Cardiac fibroblast (primary cell): ENCODE results near the gene RNASEH2A.
A peak's percentile ranks its signal among the peaks of the same experiment; 100 is the strongest.
"Not testable (repeated sequence)": the region's sequence is repeated elsewhere in the genome, so short reads cannot be mapped to it uniquely, and the experiment has no call there.

ENCODE experiments used
- DNase-seq, 2 donors: peaks; one replicate each; pipeline versions ENCODE4 v3.0.0 to v3.0.0-alpha.2; 2010; ENCODE audit warnings: low read depth in 2 of 2
- H3K4me3 ChIP-seq, 2 donors: replicated peaks in 1 of 2; 1 replicate in 1 of 2; 2 replicates in 1 of 2; pipeline ENCODE4 v1.5.1; 2011; ENCODE audit warnings: low read depth in 2 of 2, low read length in 2 of 2, mild to moderate bottlenecking in 2 of 2, moderate library complexity in 1 of 2
- TF ChIP-seq, protein P1 (sequence below): IDR thresholded peaks from one replicate; pipeline ENCODE4 v1.5.1; 2011; ENCODE audit warnings: low read depth, mild to moderate bottlenecking, low read length, inconsistent platforms

The RNASEH2A gene

GRCh38 chr19:12802267-12803106 lies 3.9 kb upstream of the RNASEH2A start:
- TF ChIP-seq, protein P1, sequence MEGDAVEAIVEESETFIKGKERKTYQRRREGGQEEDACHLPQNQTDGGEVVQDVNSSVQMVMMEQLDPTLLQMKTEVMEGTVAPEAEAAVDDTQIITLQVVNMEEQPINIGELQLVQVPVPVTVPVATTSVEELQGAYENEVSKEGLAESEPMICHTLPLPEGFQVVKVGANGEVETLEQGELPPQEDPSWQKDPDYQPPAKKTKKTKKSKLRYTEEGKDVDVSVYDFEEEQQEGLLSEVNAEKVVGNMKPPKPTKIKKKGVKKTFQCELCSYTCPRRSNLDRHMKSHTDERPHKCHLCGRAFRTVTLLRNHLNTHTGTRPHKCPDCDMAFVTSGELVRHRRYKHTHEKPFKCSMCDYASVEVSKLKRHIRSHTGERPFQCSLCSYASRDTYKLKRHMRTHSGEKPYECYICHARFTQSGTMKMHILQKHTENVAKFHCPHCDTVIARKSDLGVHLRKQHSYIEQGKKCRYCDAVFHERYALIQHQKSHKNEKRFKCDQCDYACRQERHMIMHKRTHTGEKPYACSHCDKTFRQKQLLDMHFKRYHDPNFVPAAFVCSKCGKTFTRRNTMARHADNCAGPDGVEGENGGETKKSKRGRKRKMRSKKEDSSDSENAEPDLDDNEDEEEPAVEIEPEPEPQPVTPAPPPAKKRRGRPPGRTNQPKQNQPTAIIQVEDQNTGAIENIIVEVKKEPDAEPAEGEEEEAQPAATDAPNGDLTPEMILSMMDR: no peak
- H3K4me3 ChIP-seq: peak overlapping the region; percentile 86 to 93
- peak in 1 of 2 donors; percentile 20 for DNase-seq

- no peak overlapping the region for H3K4me3 ChIP-seq
- TF ChIP-seq, protein P1: no peak
These were observed 2.3 kb upstream of the RNASEH2A start for GRCh38 chr19:12804051-12804450.

GRCh38 chr19:12815088-12815487 lies 8.7 kb downstream of the RNASEH2A start:
- H3K4me3 ChIP-seq: no peak overlapping the region
- DNase-seq: no peak
- TF ChIP-seq, protein P1: no peak

More at GRCh38 chr19:12804051-12804450, 2.3 kb upstream of the RNASEH2A start:
- no peak for DNase-seq

DNA sequence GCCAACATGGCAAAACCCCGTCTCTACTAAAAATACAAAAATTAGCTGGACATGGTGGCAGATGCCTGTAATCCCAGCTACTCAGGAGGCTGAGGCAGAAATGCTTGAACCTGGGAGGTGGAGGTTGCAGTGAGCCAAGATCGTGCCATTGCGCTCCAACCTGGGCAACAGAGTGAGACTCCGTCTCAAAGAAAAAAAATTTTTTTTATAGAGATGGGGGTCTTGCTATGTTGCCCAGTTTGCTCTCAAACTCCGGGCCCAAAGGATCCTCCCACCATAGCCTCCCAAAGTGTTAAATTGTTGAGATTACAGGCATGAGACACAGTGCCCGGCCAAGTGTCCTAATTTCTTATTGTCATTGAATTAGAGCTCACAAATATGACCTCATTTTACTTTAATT lies 10.8 kb downstream of the RNASEH2A start:
- not testable (repeated sequence) for DNase-seq, H3K4me3 ChIP-seq

- H3K4me3 ChIP-seq, DNase-seq: not testable (repeated sequence)
These were observed 11.4 kb downstream of the RNASEH2A start for GRCh38 chr19:12817810-12818209.

DNA sequence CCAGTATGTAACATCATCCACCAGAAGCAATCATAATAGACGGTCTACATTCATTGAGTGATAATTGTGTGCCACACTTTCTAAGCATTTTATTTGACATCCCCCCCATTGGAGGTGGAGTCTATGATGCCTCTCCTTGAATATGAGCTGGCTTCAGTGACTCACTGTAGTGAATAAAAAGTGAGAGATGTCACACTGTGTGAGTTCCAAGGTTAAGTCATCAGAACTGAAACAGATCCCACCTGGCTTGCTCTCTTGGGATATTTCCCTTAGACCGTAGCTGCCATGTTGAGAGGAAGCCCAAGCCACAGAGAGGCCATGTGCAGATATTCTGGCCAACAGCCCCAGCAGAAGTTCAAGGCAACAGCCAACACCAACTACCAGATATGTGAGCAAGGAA lies 15.4 kb downstream of the RNASEH2A start:
- DNase-seq: peak in 1 of 2 donors; percentile 33
- H3K4me3 ChIP-seq: no peak overlapping the region
- TF ChIP-seq, protein P1: no peak

DNA sequence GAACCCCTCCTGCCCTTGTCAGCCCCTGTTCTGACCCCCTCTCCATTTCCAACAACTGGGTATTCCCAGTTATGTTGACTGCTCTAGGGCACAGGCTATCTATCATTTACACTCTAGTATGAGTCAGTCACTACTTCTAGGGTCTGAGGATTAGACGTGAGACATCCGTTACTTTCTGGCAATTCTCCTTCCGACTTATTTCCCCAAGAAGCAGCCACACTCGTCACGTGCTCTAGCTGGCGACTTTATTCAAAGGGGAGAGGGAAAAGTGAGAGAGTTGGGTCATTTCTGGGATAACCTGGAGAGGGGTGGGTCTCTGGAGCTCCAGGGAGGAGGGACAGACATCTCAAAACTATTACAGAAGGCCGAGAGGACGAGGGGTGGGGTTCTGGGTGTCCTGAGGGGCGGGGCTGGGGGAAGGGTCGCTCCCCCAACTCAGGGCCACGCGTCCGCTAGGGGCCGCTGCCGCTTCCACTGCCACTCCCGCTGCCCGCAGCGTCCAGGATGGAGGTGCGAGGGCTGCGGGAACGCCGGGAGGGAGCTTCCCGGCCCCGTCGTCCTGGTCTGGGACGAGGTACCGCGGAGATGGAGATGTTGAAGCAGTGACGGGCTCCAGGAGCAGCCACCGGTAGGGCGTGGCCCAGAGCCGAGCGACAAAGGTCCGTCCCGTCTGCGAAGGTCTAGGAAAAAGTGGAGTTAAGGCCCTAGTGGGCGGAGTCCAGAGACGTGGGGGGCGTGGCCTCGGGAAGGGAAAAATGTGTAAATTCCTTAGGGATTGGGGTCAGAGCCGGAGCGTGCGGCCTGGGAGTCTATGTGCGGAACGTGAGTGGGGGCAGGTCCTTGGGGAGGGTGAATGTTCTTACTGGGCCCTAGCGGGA lies 19.1 kb downstream of the RNASEH2A start:
- TF ChIP-seq, protein P1: peak; percentile 39
- no peak overlapping the region for H3K4me3 ChIP-seq
- peak; percentile 52 to 54 for DNase-seq
